ENCODE results near the gene CEP85L.

GRCh38 chr6:118546880-118547218 is 104.5 kb downstream of the CEP85L start:
- TF ChIP-seq EZH2 (IDR thresholded peaks at IDR 0.05; ENCODE audit: insufficient read depth, poor library complexity, severe bottlenecking) (no peak), EZH2phosphoT487 (IDR thresholded peaks at IDR 0.05; ENCODE audit: insufficient read depth, low read depth) (no peak)
